Activated CD8-positive, alpha-beta T cell treated with anti-CD3 and anti-CD28 coated beads, Interleukin-2, amount 10 ng/mL, durations not matched to agents 7 days and 5 days (primary cell): ENCODE measurements around the gene NRG3. TPM values are rescaled to one million over a fixed set of nuclear protein-coding genes. Genes with fewer than 3 reads are reported as not detected.

Experiments used
- ATAC-seq: fragments of 150-1000 bp; cut with Tn5 transposase; one replicate; pipeline ENCODE4 v1.10.0; 2021; ENCODE audit warnings: moderate library complexity
- CTCF ChIA-PET: fragments of 350-600 bp; sonication (Branson Sonifier 250); formaldehyde crosslinking; loops from one replicate; lab custom pipeline; 2021; ENCODE audit warnings: antibody characterized with exemption; lab: Charles Lee
- POLR2A ChIA-PET: fragments of 350-600 bp; sonication (Branson Sonifier 250); formaldehyde crosslinking; loops from one replicate; lab custom pipeline; 2021; ENCODE audit warnings: antibody characterized with exemption; lab: Charles Lee
- DNase-seq: peaks from one replicate; pipeline ENCODE4 v3.0.0-alpha.2; 2020
- H3K27ac Mint-ChIP-seq: one replicate; pipeline ENCODE4 v1.8.0; 2021; ENCODE audit warnings: mild to moderate bottlenecking, mixed read lengths
- H3K27me3 Mint-ChIP-seq: one replicate; pipeline ENCODE4 v1.8.0; 2021; ENCODE audit warnings: low read depth, mixed read lengths
- H3K36me3 Mint-ChIP-seq: one replicate; pipeline ENCODE4 v1.8.0; 2021; ENCODE audit warnings: low read depth, mixed read lengths
- H3K4me1 Mint-ChIP-seq: one replicate; pipeline ENCODE4 v1.8.0; 2021; ENCODE audit warnings: low read depth, mixed read lengths
- H3K4me3 Mint-ChIP-seq: one replicate; pipeline ENCODE4 v1.8.0; 2021; ENCODE audit warnings: mild to moderate bottlenecking, mixed read lengths
- H3K9me3 Mint-ChIP-seq: one replicate; pipeline ENCODE4 v1.8.0; 2022; ENCODE audit warnings: mixed read lengths; ENCODE audit not compliant: insufficient read depth
- total RNA-seq, 2 experiments: library from RNA; stranded (reverse); gene quantifications; one replicate each; pipeline ENCODE4 v1.2.3, GENCODE V29; 2021

Gene NRG3
- total RNA-seq, 2 experiments from 2014 or later: not detected

- H3K36me3 Mint-ChIP-seq: no peaks in the 10 kb centered on the region
- CTCF ChIA-PET: interaction anchor here (0.6 kb wide), 1 partner anchor 1095 kb away, joined by 3 read pairs; no protein-coding TSS in a partner anchor
- no peaks in the 10 kb centered on the region for H3K4me1 Mint-ChIP-seq
Measured at GRCh38 chr10:82796510-82796909, 921.5 kb downstream of the NRG3 start.

GRCh38 chr10:82801289-82801688, 926.3 kb downstream of the NRG3 start:
- Mint-ChIP-seq H3K27me3 (no peaks in the 10 kb centered on the region), H3K36me3 (no peaks in the 10 kb centered on the region), H3K27ac (no peak overlapping the region), H3K9me3 (no peaks in the 10 kb centered on the region), H3K4me1 (no peaks in the 10 kb centered on the region), H3K4me3 (no peak overlapping the region)
- DNase-seq (no peak), ATAC-seq (no peak)
- POLR2A ChIA-PET: no interaction called here
- CTCF ChIA-PET: no interaction called here

More at GRCh38 chr10:82796510-82796909, 921.5 kb downstream of the NRG3 start:
- DNase-seq: no peak
- no peak overlapping the region for H3K4me3 Mint-ChIP-seq
- POLR2A ChIA-PET: no interaction called here
- ATAC-seq: no peak
- H3K9me3 Mint-ChIP-seq: peaks cover 4% of the 10 kb centered on the region
- no peak overlapping the region for H3K27ac Mint-ChIP-seq
- H3K27me3 Mint-ChIP-seq: no peaks in the 10 kb centered on the region

GRCh38 chr10:82811621-82812020, 936.6 kb downstream of the NRG3 start:
- ATAC-seq (no peak), DNase-seq (no peak)
- CTCF ChIA-PET: interaction anchor here (1.2 kb wide), 1 partner anchor 1060 kb away, joined by 3 read pairs; no protein-coding TSS in a partner anchor

DNA sequence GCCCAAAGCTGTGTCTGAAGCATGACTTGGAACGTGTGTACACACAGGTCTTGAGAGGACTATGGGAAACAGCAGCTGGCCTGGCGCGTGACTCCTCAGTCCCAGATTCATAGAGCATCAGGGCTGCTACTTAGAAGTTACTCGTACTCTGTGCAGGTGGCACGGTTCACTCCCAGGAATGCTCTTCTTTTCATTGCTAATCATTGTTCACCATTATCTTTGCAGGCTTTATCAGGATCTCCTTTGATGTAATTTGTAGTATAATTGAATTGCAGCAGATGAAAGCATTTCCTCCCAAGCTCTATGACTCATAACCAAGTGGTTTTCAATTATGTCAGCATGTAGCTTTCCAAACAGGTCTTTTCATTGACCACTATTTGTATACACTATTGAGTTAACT, 938.9 kb downstream of the NRG3 start:
- H3K27me3 Mint-ChIP-seq: no peaks in the 10 kb centered on the region
- no peaks in the 10 kb centered on the region for H3K4me1 Mint-ChIP-seq
- H3K27ac Mint-ChIP-seq: no peak overlapping the region
- CTCF ChIA-PET: no interaction called here
- no peaks in the 10 kb centered on the region for H3K36me3 Mint-ChIP-seq
- peaks cover 3% of the 10 kb centered on the region for H3K9me3 Mint-ChIP-seq
- no peak for DNase-seq
- ATAC-seq: no peak
- POLR2A ChIA-PET: no interaction called here
- no peak overlapping the region for H3K4me3 Mint-ChIP-seq

More at GRCh38 chr10:82811621-82812020, 936.6 kb downstream of the NRG3 start:
- Mint-ChIP-seq H3K27ac (no peak overlapping the region), H3K9me3 (peaks cover 3% of the 10 kb centered on the region), H3K36me3 (no peaks in the 10 kb centered on the region), H3K4me3 (no peak overlapping the region), H3K4me1 (no peaks in the 10 kb centered on the region), H3K27me3 (no peaks in the 10 kb centered on the region)
- POLR2A ChIA-PET: no interaction called here

DNA sequence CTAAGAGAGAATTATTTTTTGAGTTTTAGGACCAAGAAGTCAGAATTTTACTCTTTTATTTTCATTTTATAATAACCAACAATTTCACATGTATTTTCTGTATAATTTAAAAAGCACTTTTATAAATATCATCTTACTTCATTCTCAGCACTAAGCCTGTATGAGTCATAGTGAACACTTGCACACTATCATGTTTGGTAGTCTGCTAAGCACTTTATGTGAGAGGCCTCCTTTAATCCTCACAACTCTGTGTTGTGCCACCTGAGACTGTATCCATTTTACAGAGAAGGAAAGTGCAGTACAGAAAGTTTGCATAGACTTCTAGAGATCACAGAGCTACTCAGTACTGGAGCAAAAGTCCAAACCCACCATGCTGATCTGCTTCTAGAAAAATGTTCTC, 939.6 kb downstream of the NRG3 start:
- no peaks in the 10 kb centered on the region for H3K4me1 Mint-ChIP-seq
- H3K4me3 Mint-ChIP-seq: no peak overlapping the region
- POLR2A ChIA-PET: no interaction called here
- H3K36me3 Mint-ChIP-seq: no peaks in the 10 kb centered on the region
- peaks cover 3% of the 10 kb centered on the region for H3K9me3 Mint-ChIP-seq
- CTCF ChIA-PET: no interaction called here
- ATAC-seq (no peak), DNase-seq (no peak)
- no peak overlapping the region for H3K27ac Mint-ChIP-seq
- no peaks in the 10 kb centered on the region for H3K27me3 Mint-ChIP-seq

- POLR2A ChIA-PET: no interaction called here
- DNase-seq (no peak), ATAC-seq (no peak)
- H3K27me3 Mint-ChIP-seq: no peaks in the 10 kb centered on the region
- no peaks in the 10 kb centered on the region for H3K36me3 Mint-ChIP-seq
- no peak overlapping the region for H3K27ac Mint-ChIP-seq
- CTCF ChIA-PET: no interaction called here
- H3K4me1 Mint-ChIP-seq: no peaks in the 10 kb centered on the region
- H3K9me3 Mint-ChIP-seq: peaks cover 3% of the 10 kb centered on the region
- H3K4me3 Mint-ChIP-seq: no peak overlapping the region
Measured at GRCh38 chr10:82815680-82816079, 940.7 kb downstream of the NRG3 start.

- Mint-ChIP-seq H3K27me3 (no peaks in the 10 kb centered on the region), H3K4me1 (no peaks in the 10 kb centered on the region), H3K4me3 (no peak overlapping the region), H3K9me3 (peaks cover 3% of the 10 kb centered on the region), H3K36me3 (no peaks in the 10 kb centered on the region), H3K27ac (no peak overlapping the region)
- no peak for DNase-seq
- ATAC-seq: no peak
- ChIA-PET CTCF (no interaction called here), POLR2A (no interaction called here)
Measured at GRCh38 chr10:82817676-82818422, 942.9 kb downstream of the NRG3 start.

DNA sequence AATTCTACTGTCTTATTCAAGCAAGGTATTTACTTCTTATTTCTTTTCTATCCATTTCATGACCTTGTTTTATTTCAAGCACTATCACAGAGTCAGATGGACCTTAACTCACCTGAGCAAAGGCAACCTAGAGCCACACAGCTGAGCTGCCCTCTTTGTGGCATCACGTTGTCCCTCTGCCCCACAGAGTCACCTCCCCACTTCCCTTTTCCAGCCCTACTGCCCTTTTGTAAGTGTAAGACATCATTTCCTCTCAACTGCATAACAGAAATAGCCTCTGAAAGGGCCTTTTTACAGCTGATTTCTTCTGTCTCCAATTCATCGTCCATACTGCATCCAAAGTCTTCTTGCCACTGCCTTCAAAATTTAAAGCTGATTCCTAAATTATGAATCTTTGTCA, 946.0 kb downstream of the NRG3 start:
- DNase-seq (no peak), ATAC-seq (no peak)
- ChIA-PET POLR2A (no interaction called here), CTCF (no interaction called here)
- no peaks in the 10 kb centered on the region for H3K4me1 Mint-ChIP-seq
- no peaks in the 10 kb centered on the region for H3K9me3 Mint-ChIP-seq
- H3K27ac Mint-ChIP-seq: no peak overlapping the region
- no peaks in the 10 kb centered on the region for H3K27me3 Mint-ChIP-seq
- no peaks in the 10 kb centered on the region for H3K36me3 Mint-ChIP-seq
- H3K4me3 Mint-ChIP-seq: no peak overlapping the region

- Mint-ChIP-seq H3K36me3 (no peaks in the 10 kb centered on the region), H3K4me1 (no peaks in the 10 kb centered on the region), H3K9me3 (no peaks in the 10 kb centered on the region), H3K27me3 (no peaks in the 10 kb centered on the region), H3K27ac (no peak overlapping the region), H3K4me3 (no peak overlapping the region)
- DNase-seq: no peak
- ChIA-PET CTCF (no interaction called here), POLR2A (no interaction called here)
- no peak for ATAC-seq
Measured at GRCh38 chr10:82826132-82826531, 951.1 kb downstream of the NRG3 start.

DNA sequence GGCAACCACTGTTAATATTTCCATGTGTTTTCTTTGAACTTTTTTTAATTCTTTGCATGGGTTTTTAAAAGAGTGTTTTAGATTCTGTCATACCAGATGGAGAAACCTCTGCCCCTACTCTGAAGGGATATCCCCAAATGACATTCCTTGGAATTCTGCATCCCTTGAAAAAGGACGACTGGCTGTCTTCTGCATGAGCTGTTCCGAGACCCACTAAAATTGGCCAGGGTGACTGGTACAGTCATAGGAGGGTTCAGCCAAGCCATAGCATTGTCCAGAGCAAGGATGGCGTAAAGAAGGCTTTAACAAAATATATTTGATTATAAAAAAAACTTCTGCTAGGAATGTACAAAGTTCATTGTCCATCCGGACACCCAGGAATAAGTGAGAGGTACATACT, 952.9 kb downstream of the NRG3 start:
- DNase-seq (no peak), ATAC-seq (no peak)
- H3K36me3 Mint-ChIP-seq: no peaks in the 10 kb centered on the region
- H3K9me3 Mint-ChIP-seq: no peaks in the 10 kb centered on the region
- H3K4me1 Mint-ChIP-seq: no peaks in the 10 kb centered on the region
- no peaks in the 10 kb centered on the region for H3K27me3 Mint-ChIP-seq
- ChIA-PET CTCF (no interaction called here), POLR2A (no interaction called here)
- no peak overlapping the region for H3K4me3 Mint-ChIP-seq
- H3K27ac Mint-ChIP-seq: no peak overlapping the region

- no peak overlapping the region for H3K4me3 Mint-ChIP-seq
- ChIA-PET POLR2A (no interaction called here), CTCF (no interaction called here)
- no peak for ATAC-seq
- H3K27ac Mint-ChIP-seq: no peak overlapping the region
- H3K27me3 Mint-ChIP-seq: no peaks in the 10 kb centered on the region
- no peaks in the 10 kb centered on the region for H3K4me1 Mint-ChIP-seq
- H3K36me3 Mint-ChIP-seq: no peaks in the 10 kb centered on the region
- peaks cover 3% of the 10 kb centered on the region for H3K9me3 Mint-ChIP-seq
- DNase-seq: no peak
Measured at GRCh38 chr10:82847242-82847641, 972.2 kb downstream of the NRG3 start.

GRCh38 chr10:82850191-82850590, 975.2 kb downstream of the NRG3 start:
- Mint-ChIP-seq H3K36me3 (no peaks in the 10 kb centered on the region), H3K27me3 (no peaks in the 10 kb centered on the region), H3K4me3 (no peak overlapping the region), H3K27ac (no peak overlapping the region), H3K9me3 (peaks cover 3% of the 10 kb centered on the region), H3K4me1 (no peaks in the 10 kb centered on the region)
- ATAC-seq: no peak
- POLR2A ChIA-PET: no interaction called here
- CTCF ChIA-PET: no interaction called here
- DNase-seq: no peak
